Sigmoid colon (tissue), 7 donors: ENCODE data around the gene ARPC5. TPM values are rescaled to one million over a fixed set of nuclear protein-coding genes. Genes with fewer than 3 reads are reported as not detected.

Experiments used
- DNase-seq: peaks from one replicate; pipeline ENCODE4 v3.0.0-alpha.2; 2019
- H3K27ac ChIP-seq, 4 donors: fragments of 200-600 bp; sonication (generic); one replicate each; pipeline ENCODE4 v1.5.1; 2016 to 2019; ENCODE audit warnings: mild to moderate bottlenecking in 1 of 4
- H3K27me3 ChIP-seq, 3 donors: fragments of 200-600 bp; sonication (generic); one replicate each; pipeline ENCODE4 v1.5.1; 2019; ENCODE audit warnings: mild to moderate bottlenecking in 1 of 3
- H3K36me3 ChIP-seq, 4 donors: fragments of 200-600 bp; sonication (generic); one replicate each; pipeline ENCODE4 v1.5.1; 2016 to 2019
- H3K4me1 ChIP-seq, 4 donors: fragments of 200-600 bp; sonication (generic); one replicate each; pipeline ENCODE4 v1.5.1; 2017 to 2019
- H3K4me3 ChIP-seq, 4 donors: fragments of 200-600 bp; sonication (generic); one replicate each; pipeline ENCODE4 v1.5.1; 2017 to 2019; ENCODE audit warnings: mild to moderate bottlenecking in 2 of 4, moderate library complexity in 1 of 4
- H3K9me3 ChIP-seq, 4 donors: fragments of 200-600 bp in 3 of 4; sonication (generic) in 3 of 4; one replicate each; pipeline versions ENCODE4 v1.5.1 to v1.6.1; 2013 to 2019
- CTCF ChIP-seq, 4 experiments: fragments of 450-650 bp in 3 of 4; fragments of 200-600 bp in 1 of 4; IDR thresholded peaks; one replicate each; pipeline ENCODE4 v1.5.1; 2016 to 2019; ENCODE audit warnings: antibody characterized with exemption in 4 of 4, mild to moderate bottlenecking in 3 of 4, moderate library complexity in 2 of 4
- EP300 ChIP-seq, 4 donors: sonication (generic); formaldehyde crosslinking; IDR thresholded peaks; one replicate each; pipeline ENCODE4 v1.6.1; 2017; ENCODE audit warnings: antibody characterized with exemption in 4 of 4
- POLR2A ChIP-seq, 2 donors: fragments of 450-650 bp; IDR thresholded peaks; one replicate each; pipeline ENCODE4 v1.6.1; 2016; ENCODE audit warnings: antibody characterized with exemption in 2 of 2, mild to moderate bottlenecking in 2 of 2, moderate library complexity in 2 of 2
- POLR2AphosphoS5 ChIP-seq, 4 donors: sonication (generic); formaldehyde crosslinking; IDR thresholded peaks; one replicate each; pipeline ENCODE4 v1.6.1; 2017; ENCODE audit warnings: antibody characterized with exemption in 4 of 4
- WGBS, 2 donors: extraction: QIAGEN DNeasy Blood & Tissue Kit; methylation state at CpG; one replicate each; pipeline ENCODE4 v1.1.7; 2013; 5-methylcytosine and 5-hydroxymethylcytosine counted together
- intact Hi-C: fragments of 100-400 bp; cut with DNase I; formaldehyde crosslinking; loops from one replicate; pipeline ENCODE4 v1.15.1; 2023
- polyA plus RNA-seq, 3 donors: library from polyadenylated mRNA; stranded (reverse); fragments of 200-250 nt; gene quantifications; one replicate each; pipeline ENCODE4 v1.2.3, GENCODE V29; 2013
- total RNA-seq, 4 donors: library from RNA; depleted of rRNA; stranded (reverse); fragments of >200 nt; gene quantifications; one replicate each; pipeline ENCODE4 v1.1.0, GENCODE V29; 2016
- donor health status: healthy with polysubstance abuse.
- donor health status: Bipolar disorder and iron deficiency.
- donor health status: healthy.

The ARPC5 gene
- total and polyA plus RNA-seq, 7 donors, result 57.3 to 278 (median 95.6) TPM

DNA sequence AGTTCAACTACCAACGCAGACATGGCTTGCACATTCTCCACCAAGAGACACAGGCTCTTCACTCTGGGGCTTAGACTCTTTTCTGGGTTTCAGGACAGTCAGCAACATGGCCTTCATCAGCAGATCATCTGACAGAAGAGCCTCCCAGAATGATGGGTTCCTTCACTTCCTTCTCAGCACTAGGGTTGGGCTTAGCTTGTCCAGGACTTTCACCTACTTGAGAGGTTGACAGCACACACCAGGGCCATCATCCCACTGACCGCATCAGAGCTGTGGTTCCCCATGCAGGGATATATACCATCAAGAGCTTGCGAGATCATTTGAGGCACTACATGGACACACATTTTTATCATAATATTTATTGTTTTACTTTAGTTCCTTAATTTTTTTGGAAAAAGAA lies 34.9 kb downstream of the ARPC5 start:
- H3K9me3 ChIP-seq, result no peaks in the 10 kb centered on the region
- no peaks in the 10 kb centered on the region for H3K27me3 ChIP-seq
- no peak for DNase-seq
- intact Hi-C loops, result no loop called here
- WGBS, 2 donors, result 93 to 94% methylated on average over 3 of the region's 3 CpGs
- no peak overlapping the region for H3K4me3 ChIP-seq
- H3K36me3 ChIP-seq, result no peaks in the 10 kb centered on the region
- TF ChIP-seq POLR2A (IDR thresholded peaks at IDR 0.05), result no peak
- no peak for TF ChIP-seq EP300 (IDR thresholded peaks at IDR 0.05)
- TF ChIP-seq CTCF (IDR thresholded peaks at IDR 0.05), result no peak
- TF ChIP-seq POLR2AphosphoS5 (IDR thresholded peaks at IDR 0.05), result no peak
- peaks cover 0 to 39% (median 30%) of the 10 kb centered on the region in 4 donors for H3K4me1 ChIP-seq
- H3K27ac ChIP-seq, result peak overlapping the region in 2 of 4 donors; percentile 18 to 76

DNA sequence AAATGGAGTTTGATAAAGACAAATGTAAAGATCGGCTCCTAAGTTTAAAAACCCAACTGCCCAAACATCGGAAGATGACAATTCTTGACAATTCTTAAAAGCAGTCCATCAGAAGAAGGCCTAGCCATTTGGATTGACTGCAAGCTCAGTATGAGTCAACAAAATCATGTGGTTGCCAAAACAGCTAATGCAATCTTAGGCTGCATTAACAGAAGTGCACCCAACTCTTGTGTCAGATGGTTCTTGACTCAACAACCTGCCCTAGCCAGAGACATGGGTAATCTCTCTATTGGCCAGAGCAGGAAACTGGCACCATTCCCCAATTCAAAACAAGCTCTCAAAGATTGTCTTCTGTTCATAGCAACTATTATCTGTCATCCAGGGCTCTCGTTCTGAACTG lies 35.4 kb downstream of the ARPC5 start:
- no peaks in the 10 kb centered on the region for H3K36me3 ChIP-seq
- no peak for DNase-seq
- peak overlapping the region in 2 of 4 donors; percentile 18 to 76 for H3K27ac ChIP-seq
- H3K9me3 ChIP-seq, result no peaks in the 10 kb centered on the region
- 87 to 94% methylated on average over 3 of the region's 3 CpGs for WGBS, 2 donors
- TF ChIP-seq CTCF (IDR thresholded peaks at IDR 0.05) (no peak), POLR2AphosphoS5 (IDR thresholded peaks at IDR 0.05) (peak in 3 of 4 donors; percentile 42 to 45 (median 43))
- intact Hi-C loops, result no loop called here
- H3K27me3 ChIP-seq, result no peaks in the 10 kb centered on the region
- peaks cover 0 to 39% (median 30%) of the 10 kb centered on the region in 4 donors for H3K4me1 ChIP-seq
- H3K4me3 ChIP-seq, result no peak overlapping the region

DNA sequence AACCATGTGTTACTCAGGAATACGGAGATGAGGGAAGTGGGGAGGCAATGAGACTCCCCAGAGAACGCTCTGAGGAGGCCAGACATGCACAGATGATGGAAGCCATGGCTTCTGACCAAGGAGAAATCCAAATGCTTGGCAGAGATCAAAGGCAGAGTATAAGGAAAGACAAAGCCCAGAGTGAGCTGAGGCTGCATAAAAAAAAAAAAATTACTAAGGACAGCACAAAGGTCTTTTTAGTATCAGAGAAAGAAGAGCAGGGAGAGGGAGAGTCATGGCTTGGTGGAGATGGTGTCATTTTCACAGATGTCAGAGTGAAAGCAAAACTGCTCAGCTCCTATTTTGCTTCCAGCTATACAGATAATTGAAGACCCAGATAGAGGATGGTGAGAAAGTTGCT lies 37.2 kb downstream of the ARPC5 start:
- peak overlapping the region in 1 of 4 donors; percentile 6 for H3K4me3 ChIP-seq
- peaks cover 0 to 39% (median 30%) of the 10 kb centered on the region in 4 donors for H3K4me1 ChIP-seq
- WGBS, 2 donors, result 56 to 79% methylated on average over 2 of the region's 2 CpGs
- no peak for DNase-seq
- no peaks in the 10 kb centered on the region for H3K36me3 ChIP-seq
- intact Hi-C loops, result no loop called here
- H3K27ac ChIP-seq, result peak overlapping the region in 3 of 4 donors; percentile 75 to 79 (median 76)
- H3K9me3 ChIP-seq, result no peaks in the 10 kb centered on the region
- TF ChIP-seq POLR2A (IDR thresholded peaks at IDR 0.05) (no peak), POLR2AphosphoS5 (IDR thresholded peaks at IDR 0.05) (peak; percentile 65 to 94 (median 84)), EP300 (IDR thresholded peaks at IDR 0.05) (peak in 1 of 4 donors; percentile 31), CTCF (IDR thresholded peaks at IDR 0.05) (no peak)
- H3K27me3 ChIP-seq, result no peaks in the 10 kb centered on the region

DNA sequence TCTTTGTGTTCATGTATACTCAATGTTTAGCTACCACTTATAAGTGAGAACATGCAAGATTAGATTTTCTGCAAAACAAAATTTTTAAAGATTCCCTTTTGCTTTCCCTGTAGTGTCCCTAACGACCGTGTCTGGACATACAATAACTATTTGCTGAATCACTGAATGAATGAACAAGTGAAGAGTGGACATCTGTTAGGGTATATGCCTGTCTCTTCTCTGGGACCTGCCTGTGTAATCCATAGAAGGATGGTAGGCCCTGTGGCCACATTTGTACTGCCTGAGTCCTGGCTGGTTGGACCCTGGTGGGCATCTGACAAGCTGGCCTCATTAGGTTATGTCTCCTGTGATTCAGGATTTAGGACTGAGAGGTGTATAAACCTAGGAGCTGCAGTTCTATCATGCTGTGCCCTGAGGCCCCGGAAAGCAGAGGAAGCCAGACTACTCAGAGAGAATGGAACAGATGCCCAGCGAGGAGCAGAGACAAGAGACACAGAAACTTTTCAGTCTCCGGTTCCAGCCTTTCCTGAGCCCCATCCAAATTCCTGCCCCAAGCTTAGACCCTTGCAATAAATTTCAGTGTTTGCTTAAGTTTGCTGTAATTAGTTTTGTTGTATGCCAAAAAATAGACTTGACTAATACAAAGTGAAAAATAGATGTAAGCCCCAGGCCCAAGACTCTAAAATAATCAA lies 37.8 kb downstream of the ARPC5 start:
- Histone ChIP-seq H3K27ac (peak overlapping the region in 3 of 4 donors; percentile 75 to 79 (median 76)), H3K4me3 (peak overlapping the region in 1 of 4 donors; percentile 6), H3K36me3 (no peaks in the 10 kb centered on the region), H3K27me3 (no peaks in the 10 kb centered on the region), H3K9me3 (no peaks in the 10 kb centered on the region), H3K4me1 (peaks cover 0 to 39% (median 30%) of the 10 kb centered on the region in 4 donors)
- WGBS, 2 donors, result 73 to 83% methylated on average over 5 of the region's 5 CpGs
- no peak for TF ChIP-seq CTCF (IDR thresholded peaks at IDR 0.05)
- TF ChIP-seq POLR2AphosphoS5 (IDR thresholded peaks at IDR 0.05), result no peak
- DNase-seq, result no peak
- intact Hi-C loops, result no loop called here

DNA sequence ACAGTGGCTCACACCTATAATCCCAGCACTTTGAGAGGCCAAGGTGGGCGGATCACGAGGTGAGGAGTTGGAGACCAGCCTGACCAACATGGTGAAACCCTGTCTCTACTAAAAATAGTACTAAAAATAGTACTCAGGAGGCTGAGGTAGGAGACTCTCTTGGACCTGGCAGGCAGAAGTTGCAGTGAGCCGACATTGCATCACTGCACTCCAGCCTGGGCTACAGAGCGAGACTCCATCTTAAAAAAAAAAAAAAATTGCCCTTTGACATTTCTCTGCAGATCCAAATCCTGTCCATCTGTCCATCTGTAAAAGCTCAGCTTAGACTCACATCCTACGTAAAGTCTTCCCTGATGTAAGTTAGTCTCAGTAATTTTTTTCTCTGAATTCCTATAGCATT lies 39.1 kb downstream of the ARPC5 start:
- intact Hi-C loops, result no loop called here
- WGBS, 2 donors, result 94% methylated on average over 5 of the region's 5 CpGs

More for the DNA sequence above, 39.1 kb downstream of the ARPC5 start:
- Histone ChIP-seq H3K4me3 (no peak overlapping the region), H3K27me3 (no peaks in the 10 kb centered on the region), H3K27ac (peak overlapping the region in 1 of 4 donors; percentile 76), H3K36me3 (no peaks in the 10 kb centered on the region), H3K9me3 (no peaks in the 10 kb centered on the region), H3K4me1 (peaks cover 0 to 39% (median 30%) of the 10 kb centered on the region in 4 donors)
- no peak for DNase-seq
- no peak for TF ChIP-seq POLR2A (IDR thresholded peaks at IDR 0.05)
- TF ChIP-seq EP300 (IDR thresholded peaks at IDR 0.05), result no peak
- no peak for TF ChIP-seq POLR2AphosphoS5 (IDR thresholded peaks at IDR 0.05)
- no peak for TF ChIP-seq CTCF (IDR thresholded peaks at IDR 0.05)
